NCI-H1092 treated with DMSO at 0.1 percent for 48 hours (cell line): ENCODE measurements around the gene LDLRAD3.

ENCODE experiments used
- DNase-seq: peaks from one replicate; lab custom pipeline; 2025; lab: John Stamatoyannopoulos, UW

Gene LDLRAD3

DNA sequence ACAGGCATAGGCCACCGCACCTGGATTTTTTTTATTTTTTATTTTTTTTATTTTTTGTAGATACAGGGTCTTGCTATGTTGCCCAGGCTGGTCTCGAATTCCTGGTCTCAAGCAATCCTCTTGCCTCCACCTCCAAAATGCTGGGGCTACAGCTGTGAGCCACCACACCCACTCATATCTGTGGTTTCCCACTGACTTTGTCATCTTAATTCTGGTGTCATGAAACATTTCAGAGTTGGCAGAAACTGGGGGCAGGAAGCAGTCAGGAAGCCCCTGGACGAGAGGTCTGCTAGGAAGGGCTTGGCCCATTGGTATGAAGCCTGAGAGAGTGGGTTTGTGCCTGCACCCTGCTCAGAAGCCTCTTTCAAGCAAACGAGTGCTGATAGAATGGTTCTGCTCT lies 296.3 kb downstream of the LDLRAD3 start:
- no peak for DNase-seq

DNA sequence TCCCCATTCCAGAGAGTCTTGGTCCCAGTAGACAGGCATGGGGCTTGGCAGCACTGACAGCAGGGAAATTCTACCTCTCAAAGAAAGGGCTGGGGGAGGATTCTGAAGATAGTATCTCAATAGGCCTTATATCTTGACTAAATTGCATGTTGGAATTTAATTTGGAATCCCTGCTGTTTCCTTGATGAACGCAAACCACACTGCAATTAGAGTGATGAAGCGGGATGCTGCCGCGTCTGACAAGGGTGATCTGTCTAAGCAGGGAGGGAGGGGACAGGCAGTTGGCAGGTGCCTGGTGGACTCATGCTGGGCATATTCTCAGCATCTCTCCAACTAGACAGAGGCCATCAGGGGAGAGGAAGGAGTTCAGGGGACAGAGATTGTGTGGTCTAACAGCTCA lies 296.9 kb downstream of the LDLRAD3 start:
- no peak for DNase-seq

DNA sequence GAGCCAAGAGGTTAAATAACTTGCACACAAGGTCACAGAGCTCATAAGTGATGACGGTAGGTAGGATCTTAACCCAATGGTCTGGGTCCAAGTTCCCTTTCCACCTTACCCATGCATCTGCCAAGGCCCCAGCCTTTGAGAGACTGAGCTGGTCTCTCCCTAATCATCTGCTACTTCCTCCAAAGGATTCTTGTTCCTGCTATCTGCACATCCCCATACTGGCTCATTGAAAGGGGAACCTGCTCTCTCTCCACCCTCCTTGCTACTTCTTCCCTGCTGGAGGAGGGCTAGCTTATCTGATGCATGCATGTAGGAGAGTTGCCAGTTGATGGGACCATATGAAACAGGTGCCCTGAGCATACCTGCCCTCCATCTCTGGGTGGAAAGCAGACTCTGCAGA lies 297.6 kb downstream of the LDLRAD3 start:
- DNase-seq, result no peak

DNA sequence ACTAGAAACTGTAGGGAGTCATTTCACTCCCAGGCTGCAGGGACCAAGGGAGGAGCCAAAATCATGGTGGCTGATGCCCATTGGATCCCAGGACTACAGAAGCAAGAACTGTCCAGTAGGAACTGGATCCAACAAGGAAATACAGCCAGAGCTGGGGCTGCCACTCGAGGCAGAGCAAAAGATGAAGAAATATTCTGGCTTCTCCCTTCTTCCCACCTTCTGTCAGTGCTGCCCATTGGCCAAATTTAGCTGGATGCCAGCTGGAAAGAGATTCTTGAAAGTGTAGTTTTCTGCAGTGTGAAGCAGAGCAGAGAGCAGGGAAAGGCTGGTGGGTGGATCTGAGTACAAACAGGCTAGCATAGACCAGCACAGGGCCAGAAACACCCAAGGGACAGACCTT lies 299.8 kb downstream of the LDLRAD3 start:
- DNase-seq, result no peak

DNA sequence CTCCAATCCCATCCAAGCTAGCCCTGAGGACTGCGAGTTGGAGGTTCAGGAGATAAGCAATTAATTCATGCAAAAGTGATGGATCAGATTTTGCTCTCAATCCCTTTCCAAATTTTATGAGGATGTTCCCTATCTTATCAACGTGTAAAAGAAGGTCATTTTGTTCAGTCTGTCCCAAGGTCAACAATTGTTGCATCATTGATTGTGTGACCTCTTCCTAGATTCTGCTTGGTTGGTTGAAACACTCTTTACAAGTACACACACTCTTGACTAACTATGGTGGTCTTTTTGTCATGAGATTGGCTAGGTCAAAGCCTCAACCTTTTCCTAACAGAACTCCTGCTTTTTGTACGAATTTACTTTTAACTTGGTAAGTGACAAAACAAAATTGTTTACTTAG lies 303.6 kb downstream of the LDLRAD3 start:
- DNase-seq, result no peak

DNA sequence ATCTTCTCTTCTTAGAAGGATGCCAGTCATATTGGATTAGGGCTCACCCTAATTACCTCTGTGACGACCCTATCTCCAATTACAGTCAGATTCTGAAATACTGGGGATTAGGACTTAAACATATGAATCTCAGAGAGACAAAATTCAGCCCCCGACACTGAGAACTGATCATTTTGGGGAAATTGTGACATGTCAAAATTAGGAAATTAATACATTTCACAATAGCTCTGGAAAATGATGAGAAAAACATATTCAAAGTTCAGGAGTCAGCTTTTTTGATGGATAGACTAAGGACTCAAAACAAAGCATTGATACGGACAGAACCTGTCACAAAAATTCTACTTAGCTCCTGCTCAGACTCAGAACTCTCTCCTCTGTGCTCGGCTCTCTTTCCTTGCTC lies 304.6 kb downstream of the LDLRAD3 start:
- DNase-seq, result no peak

DNA sequence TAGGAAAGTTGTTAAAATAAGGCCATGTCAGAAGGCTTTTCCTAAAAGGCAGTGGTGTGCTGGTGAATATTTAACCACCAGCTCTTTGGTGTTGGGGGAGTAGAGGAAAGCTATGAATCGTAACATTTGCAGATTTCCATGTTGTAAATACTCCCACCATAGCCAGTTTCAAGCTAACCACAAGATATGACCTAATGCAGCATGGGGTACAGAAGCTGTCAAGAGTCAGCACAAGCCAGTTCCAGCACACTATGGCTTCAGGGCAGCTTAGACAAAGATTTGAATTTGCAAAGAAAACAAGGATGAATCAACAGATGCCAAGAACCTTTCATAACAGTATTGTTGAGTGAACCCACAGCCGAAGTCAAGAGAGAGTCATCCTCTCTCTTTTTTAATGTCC lies 305.4 kb downstream of the LDLRAD3 start:
- no peak for DNase-seq

DNA sequence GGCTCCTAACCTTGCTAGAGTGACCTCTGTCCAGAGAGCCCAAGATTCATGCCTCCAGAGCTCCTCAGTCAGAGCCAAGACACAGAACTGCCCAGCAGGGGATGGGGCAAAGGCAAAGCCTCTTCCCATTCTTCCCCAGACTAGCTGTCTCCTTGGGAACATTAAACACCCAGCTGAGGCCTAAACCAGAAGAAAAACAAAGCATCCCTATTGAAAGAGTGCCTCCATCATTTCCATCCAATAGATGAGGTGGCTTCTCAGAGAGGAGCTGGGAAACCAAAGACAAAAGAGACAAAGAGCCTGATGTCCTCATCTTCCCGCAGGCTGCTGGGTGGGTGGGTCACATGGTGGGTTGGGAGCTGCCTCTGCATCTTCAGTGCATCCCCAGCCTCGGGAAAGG lies 308.0 kb downstream of the LDLRAD3 start:
- no peak for DNase-seq

DNA sequence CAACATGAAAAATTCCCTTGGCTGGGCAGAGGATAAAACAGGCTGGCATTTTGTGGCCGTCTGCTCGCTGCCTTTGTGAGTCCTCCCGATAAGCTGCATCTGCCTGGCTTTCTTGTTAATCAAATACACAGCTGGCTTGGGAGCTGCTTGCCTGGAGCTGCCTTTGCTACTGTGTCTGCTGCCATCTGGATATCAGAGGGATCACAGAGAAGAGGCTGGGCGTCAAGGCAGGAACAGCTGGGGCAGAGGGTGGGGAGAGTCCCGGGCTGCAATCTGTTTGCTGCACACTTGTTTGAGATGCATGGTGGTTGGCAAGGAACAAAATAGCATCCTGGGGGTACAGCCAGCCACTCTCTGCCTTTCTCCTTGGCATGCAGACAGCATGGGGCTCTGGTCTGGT lies 309.4 kb downstream of the LDLRAD3 start:
- DNase-seq, result no peak

DNA sequence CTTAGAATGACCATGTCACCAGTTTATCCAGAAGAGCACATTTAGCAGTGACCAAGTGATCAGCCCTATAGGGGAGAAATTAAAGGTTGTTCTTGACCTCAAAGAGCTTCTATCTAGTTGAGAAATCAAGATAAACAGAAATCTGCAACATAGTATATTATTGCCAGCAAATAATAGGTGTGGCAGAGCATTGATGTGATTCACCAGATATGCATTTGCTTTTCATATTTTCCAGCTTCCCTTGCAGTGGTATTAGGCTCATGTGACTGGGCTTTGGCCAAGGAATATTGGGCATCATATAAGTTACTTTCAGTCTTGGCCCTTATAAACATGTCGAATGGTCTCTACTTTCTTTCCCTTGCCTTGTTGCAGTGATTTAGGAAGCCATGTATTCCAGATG lies 310.9 kb downstream of the LDLRAD3 start:
- DNase-seq, result no peak

DNA sequence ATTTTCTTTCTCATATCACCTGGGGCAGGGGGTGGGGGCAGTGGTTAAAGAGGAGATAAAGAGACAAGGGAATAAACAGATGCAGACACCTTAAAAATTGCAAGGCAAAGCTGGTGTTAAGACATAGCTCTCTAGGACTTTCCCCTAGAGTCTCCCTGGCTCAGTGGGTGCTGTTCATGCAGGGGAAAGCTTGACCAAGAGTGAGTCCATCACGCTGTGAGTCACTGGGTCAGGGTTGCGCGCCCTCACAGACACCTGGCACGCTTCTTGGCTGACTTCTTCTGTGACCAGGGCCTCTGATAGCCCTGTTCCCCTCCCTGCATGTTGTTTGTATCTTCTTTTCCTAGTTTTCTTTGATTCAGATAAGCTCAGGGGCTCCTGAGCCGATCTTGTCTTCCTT lies 313.5 kb downstream of the LDLRAD3 start:
- no peak for DNase-seq

DNA sequence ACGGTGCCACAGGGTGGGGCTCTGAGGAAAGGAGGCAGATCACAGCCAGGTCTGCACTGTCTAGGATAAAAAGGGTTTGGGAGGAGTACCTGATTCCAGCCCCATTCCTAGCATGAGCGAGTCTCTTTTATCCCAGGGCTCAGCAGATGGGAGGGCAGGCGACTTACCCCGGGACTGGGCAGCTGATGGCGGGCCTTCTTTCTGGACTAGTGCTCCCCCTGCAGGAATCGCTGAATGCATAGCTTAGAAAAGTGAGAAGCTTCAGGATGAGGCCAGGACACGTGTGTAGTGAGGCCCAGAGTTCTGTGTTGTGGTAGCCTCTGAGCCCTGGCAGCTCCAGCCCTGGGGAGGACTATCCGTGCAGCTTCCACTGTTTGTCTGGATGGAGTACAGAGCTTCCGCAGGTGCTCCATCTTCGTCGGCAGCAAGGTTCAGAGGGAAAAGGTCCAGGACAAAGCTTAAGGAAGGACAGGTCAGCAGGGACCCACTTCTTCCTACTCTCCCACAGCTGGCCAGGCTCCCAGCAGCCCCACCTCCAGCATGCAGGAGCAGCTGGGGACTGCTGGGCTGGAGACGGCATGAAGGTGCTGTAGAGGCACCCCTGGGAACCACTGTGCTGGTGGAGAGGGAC lies 315.0 kb downstream of the LDLRAD3 start:
- peak; percentile 35 for DNase-seq

DNA sequence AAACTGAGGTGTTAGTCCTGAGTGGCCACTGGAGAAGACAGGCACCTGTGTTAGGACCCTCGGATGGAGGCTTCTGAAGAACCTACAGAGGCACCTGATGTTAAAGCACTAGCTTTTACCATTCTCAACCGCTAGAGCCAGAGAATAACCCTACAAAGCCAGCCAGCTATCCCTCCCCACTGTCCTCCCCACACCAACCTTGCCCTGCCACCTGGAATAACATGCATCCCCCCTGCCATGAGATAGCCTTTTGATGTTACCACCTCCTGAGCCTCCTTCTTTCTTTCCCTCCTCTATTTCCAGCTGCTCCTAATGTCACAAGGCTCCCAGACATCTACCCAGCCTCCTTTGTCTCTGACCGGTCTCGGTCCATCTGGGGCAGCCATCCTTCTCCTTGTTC lies 317.2 kb downstream of the LDLRAD3 start:
- no peak for DNase-seq

DNA sequence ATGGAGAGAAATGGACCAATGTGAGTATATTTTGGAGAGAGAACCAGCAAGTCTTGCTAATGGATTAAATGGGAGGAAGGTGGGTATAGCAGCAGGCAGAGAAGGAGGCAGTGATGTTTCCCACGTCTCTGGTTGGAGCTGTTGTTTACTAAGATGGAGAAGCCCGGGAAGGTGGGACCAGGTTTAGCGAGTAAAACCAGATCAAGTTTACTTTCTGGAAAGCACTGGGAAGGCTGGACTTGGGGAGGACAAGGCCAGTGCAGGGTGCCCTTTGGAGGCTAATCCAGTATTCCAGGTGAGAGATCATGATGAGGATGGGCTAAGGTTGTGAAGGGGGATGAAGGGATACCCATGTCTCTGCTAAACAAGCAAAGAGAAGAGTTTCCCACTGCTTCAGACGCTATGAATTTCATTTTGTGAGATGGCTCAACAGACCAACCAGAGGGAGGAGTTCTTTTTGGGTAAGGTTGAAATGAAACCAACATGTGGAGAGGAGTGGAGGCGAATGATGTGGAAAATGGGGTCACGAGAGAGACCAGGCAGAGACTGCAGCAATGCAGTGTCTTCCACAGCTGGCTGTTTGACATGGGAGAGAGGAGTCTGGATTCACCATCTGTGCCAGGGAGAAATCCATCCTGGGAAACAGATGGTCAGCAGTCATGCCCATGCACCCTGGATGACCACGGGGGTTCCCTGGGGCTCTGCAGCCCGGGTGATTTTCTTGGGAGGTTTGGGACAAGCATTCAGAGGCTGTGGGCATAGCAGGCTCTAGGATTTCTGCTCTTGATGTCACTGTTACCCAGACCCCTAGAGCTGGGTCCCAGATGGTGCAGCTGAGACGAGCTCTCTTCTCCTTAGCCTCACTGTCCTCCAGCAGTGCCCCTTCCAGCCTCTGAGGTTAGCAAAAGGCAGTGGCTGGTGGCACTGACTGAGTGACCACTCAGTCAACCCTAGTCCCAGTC lies 320.4 kb downstream of the LDLRAD3 start:
- DNase-seq, result no peak

DNA sequence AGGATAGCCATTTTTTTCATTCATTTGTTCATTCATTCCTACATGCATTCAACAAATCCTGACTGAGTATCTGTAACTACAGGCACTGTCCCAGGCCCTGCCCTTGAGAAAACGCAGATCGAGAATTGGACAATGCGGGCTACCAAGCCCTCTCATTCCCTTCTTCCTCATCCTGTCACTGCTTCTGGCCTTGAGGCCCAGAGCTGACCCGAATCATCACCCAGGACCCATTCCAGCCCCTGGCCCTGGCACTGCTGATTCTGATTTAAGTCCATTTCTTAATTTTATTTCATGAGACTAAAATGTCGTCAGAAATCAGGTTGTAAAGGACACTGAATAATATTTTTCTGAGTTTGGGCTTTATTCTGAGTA lies 321.1 kb downstream of the LDLRAD3 start:
- DNase-seq, result no peak

DNA sequence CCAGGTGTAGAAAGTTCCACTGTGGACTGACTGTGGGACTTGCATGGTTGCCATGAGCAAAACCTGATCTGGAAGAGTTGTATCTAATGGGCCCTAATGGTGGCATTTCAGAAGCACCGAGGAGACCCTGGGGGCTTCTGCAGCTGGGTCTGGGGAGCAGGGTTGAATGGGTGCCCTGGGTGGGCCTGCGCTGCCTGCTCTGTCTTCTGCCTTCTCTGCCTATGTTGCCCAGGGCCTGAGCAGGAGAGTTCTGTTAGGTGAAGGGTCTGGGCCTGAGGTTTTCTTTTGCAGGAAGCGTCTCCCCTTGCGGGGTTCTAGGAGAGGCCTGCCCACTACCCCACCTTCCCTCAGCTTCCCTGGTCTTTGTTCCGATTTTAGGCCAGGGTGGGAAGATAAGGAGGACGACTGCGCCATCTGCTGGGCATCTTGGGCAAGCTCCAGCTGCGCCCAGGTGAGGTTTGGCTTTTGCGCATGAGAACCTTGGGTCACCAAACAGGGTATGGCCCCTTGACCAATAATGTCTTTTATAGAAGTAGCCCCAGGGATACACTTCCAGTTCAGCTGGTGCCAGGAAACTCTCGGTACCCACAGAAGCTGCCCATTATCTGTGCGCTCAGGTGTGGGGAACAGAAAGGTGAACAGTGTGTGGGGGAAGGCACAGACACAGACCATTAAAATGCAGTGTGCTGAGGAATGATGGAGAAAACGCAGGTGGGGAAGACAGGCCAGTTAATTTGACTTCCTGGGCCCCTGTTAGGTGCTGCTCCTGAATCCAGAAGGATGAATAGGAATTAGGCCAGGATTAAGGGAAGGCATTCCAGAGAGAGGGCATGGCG lies 322.1 kb downstream of the LDLRAD3 start:
- DNase-seq, result peak; percentile 44

DNA sequence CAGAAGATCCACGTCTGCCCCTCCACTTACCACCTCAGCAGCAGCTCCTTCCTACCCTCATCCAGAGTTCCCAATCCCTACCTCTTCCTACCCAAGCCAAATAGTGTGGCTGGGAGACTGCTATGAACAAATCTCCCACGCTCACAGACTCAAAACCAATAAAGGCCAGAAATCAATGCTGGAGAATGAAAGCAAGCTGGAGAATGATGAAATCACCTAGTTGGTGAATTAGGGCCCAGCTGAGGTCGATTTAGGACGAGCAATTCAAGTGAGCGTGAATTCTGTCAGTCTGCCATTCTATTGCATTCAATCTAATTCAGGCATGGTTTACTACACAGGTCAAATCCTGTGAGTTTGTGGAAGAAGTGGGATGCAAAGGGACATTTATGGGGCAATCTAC lies 322.9 kb downstream of the LDLRAD3 start:
- no peak for DNase-seq

DNA sequence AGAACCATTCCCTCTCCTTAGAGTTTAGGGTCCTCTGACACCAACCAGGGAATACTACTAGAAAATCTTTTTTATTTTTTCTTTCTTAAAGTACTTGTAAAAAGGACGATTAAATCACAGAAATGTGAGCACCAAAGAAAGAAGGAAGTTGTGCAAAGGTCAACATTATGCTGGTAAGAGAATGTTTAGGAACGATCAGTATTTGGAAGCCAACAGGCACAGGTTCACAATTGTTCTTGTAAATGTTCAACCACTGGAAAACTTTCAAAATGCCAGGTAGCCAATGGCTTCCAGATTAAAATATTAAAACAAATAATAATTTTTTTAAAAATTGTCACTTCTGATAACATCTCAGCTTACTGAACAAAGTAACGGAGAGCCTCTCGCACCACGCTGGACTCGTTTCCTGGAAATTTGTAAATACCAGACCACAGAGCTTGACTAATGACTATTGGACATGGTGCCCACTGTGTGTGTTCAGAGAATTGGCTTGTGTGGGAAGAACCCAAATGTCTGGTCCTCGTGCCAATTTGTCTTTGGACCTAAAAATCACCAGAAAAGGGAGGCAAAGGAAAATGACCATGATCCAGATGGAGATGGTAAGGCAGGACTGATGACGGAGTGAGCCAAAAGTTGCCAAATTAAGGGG lies 324.6 kb downstream of the LDLRAD3 start:
- no peak for DNase-seq

DNA sequence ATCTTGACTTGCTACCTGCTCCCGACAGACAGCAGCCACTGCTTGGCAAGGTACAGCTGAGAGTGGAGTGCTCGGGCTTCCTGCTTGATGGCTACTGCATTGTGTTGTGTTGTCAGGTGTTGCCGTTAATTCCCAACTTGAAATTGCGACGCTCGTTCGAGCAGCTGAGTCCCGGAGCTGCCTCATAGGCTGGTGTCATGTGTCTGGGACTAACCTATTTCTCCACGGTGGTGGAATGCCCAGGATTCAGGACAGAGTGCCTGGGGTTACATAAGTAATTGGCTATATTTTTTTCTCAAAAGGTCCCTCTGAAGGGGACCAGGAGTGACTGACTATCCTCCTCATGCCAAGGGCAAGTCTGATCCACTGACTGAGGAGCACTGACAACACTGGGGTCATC lies 326.8 kb downstream of the LDLRAD3 start:
- no peak for DNase-seq

DNA sequence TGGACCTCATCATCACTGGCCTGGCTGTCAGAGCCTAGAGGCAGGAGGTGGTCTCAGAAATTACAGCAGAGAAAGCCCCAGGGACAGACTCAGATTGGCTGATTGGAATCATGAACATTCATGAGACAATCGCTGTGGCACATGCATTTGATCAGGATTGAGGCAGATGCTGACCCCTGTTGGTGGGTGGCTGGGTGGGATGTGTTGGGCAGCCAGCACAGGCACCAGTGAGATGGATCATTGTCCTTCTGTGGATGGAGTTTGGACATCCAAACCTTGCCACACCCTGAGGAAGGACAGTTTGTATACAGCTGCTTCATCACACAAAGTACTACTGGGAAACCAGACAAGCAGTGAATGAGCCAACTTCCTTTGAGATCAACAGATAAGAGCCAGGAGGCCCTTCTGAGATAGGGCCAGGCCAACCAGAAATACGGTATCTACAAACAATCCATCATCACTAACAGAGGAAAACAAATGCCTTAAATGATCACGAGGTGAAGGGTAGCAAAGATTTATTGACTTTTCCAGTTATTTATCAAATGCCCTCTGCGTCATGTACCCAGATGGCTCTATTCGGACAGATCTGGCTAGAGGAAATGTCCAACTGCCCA lies 328.0 kb downstream of the LDLRAD3 start:
- DNase-seq, result no peak

DNA sequence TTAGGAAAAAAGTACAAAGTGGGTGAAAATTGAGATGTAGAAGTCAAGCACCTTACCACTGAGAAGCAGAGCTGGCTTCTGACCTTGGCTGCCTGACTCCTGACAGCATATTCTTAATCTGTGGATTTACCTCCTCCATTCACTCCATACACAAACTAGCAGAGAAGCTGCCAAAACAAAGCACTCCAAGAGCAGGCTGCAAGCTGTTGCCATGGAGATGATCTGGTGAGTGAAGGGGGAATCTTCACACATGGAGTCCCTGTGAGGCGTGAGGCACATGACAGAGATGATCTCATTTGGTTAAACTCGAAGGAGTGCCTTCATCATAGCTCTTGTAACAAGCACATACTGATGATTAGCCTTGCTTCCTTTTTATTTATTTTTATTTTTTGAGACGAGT lies 329.2 kb downstream of the LDLRAD3 start:
- peak; percentile 78 for DNase-seq

DNA sequence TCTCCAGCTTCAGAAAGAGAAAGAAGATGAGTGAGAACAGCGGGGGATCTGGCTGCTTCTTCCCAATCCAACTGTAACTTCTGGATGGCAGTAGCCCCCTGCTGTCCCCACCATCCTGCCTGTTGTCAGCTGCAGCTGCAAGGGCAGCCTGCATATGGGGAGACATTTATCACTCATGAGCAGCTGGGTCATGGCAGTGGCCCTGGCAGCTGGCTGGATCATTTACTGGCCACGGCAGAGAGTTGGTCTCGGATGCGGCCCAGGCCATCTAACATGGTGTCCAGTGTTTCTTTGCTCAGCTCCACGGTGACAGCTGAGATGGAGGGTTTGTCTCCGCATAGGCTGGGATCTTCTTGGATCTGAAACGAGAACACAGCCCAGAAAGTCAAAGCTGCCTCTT lies 330.6 kb downstream of the LDLRAD3 start:
- no peak for DNase-seq
